ENCODE measurements around the gene HOXA3. TPM values are rescaled to one million over a fixed set of nuclear protein-coding genes. Genes with fewer than 3 reads are reported as not detected.
A peak's percentile ranks its signal among the peaks of the same experiment; 100 is the strongest.

The HOXA3 gene
- total RNA-seq, 1 experiment from 2014 or later, result 8.6 TPM

- DNase-seq (ENCODE audit: low read depth), result peak; percentile 71
These were observed 4.1 kb upstream of the HOXA3 start, which contains the start of gene HOXA7 for GRCh38 chr7:27156508-27156898. TSS of gene HOXA7 (minus strand) at chr7:27156675. CDS start at chr7:27156545, 130 bp downstream.

DNA sequence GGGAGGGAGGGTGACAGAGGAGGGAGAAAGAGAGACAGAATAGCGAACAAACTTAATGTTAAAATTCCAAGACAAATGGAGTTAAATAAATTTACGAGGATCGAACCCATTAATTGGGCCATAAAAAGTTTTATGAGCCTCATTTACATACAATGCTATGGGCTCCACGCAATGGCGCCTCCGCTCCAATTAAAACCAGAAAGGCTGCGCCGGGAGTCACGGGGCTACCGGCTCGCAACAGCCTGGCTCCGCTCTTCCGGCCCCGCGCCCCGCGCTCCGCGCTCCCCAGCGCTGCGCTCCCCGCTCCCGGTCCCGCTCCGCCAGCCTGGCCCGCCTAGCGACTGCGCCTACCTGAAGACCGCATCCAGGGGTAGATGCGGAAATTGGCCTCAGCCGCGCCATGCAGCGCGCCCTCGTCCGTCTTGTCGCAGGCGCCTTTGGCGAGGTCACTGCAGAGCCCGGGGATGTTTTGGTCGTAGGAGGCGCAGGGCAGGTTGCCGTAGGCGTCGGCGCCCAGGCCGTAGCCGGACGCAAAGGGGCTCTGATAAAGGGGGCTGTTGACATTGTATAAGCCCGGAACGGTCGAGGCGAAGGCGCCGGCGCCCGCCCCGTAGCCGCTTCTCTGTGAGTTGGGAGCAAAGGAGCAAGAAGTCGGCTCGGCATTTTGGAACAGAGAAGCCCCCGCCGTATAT, 3.6 kb upstream of the HOXA3 start:
- DNase-seq (ENCODE audit: low read depth), result peak; percentile 55

GRCh38 chr7:27154901-27155815, 2.8 kb upstream of the HOXA3 start:
- DNase-seq (ENCODE audit: low read depth), result no peak

DNA sequence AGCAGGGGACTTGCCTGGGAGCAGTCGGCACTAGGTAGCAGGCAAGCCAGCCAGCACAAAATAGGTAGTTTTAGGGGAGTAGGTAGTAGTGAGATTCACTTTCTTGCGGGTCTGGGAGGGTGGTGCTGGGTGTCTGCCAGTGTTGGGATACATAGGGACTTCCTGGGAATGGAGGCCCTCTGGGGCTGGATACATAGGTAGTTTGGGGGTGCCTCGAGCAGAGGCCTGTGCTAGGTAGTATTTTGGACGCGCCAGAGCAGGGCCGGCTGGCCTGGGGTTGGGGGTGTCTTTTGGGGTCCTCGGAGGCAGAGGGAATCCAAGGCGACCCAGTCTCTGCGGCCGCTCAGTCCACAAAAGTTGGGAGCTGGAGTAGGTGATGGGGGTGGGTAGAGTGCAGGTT, 2.0 kb upstream of the HOXA3 start:
- no peak for DNase-seq (ENCODE audit: low read depth)

DNA sequence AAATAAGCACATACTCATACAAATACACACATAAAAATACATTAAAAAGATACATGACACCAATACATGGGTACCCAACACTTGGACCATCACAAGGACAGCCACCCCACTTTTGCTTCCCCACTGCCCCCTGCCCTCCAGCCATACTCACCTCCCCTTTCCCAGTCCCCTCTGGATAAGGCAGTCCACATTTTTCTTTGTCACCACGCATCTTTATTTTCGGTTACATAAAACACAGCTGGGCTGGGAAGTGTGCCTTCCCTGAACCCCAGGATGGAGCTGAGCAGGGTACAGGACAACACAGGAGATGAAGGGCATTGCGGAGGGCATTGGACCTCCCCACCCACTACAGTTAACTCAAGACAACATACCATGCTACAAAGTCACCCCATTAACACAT, 1.1 kb upstream of the HOXA3 start:
- DNase-seq (ENCODE audit: low read depth), result no peak

DNA sequence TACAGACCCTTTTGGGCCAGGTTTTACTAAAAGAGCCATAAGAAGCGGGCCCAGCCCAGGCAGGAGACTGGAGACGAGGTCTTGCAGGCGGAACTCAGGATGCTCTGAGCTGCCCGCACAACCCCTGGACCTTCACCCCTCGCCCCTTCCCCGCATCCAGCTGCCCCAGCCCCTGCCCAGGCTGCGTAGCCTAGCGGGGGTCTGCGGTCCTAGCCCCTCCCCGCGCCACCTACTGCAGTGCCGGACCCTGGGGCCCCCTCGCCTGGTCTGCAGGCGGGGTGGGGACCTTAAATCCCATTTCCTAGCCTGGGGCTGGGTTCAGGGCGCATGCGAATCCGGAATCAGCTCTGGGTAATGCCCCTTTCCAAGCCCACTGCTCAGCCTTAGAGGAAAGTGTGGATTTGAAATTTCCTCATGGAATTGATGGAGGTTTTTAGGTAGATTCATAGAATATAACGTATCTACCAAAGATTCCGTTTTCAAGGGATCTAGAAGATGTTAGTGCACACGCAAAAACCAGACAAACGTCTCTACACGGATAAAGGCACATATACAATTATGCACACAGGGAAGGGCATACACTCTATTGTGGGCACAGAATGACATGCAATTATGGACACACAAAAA, 546 bp upstream of the HOXA3 start:
- DNase-seq (ENCODE audit: low read depth), result no peak

- DNase-seq (ENCODE audit: low read depth), result peak; percentile 18
These were observed 947 bp downstream of the HOXA3 start for GRCh38 chr7:27151341-27151930.

DNA sequence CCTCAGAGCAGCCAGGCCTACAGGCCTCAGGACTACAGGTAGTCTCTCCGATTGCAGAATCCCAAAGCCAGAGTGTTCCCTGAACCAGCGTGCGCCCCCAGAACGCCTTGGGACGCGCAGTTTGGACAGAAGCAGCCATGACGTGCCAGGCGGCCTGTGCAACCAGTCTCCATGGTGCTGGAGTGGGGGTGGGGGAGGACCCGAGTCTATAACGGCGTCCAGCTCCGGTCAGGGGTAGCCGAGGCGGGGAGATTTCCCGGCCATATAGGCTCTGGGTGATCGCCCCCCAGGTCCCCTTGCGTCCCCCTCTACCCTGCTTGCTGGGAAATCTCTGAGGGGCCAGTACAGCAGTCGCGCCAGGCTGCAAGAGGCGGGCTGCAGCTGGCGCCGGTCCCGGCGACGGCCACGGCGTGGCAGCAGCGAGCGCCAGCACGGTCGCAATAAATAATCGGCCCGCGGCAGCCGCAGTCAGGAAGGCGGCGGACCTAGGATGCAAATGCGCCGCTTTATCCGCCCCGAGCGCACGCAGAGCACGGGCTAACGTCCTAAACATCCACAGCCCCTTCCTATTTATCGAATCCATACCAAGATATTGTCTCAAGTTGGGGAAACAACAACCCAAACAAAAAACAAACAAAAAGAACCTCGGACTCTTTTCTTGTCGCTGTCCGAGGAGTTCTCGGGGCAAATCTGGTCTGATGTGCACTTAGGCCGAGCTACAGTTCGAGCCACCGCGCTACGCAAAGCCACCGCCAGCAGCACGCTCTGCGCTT, 1.6 kb downstream of the HOXA3 start:
- peak; percentile 78 for DNase-seq (ENCODE audit: low read depth)

DNA sequence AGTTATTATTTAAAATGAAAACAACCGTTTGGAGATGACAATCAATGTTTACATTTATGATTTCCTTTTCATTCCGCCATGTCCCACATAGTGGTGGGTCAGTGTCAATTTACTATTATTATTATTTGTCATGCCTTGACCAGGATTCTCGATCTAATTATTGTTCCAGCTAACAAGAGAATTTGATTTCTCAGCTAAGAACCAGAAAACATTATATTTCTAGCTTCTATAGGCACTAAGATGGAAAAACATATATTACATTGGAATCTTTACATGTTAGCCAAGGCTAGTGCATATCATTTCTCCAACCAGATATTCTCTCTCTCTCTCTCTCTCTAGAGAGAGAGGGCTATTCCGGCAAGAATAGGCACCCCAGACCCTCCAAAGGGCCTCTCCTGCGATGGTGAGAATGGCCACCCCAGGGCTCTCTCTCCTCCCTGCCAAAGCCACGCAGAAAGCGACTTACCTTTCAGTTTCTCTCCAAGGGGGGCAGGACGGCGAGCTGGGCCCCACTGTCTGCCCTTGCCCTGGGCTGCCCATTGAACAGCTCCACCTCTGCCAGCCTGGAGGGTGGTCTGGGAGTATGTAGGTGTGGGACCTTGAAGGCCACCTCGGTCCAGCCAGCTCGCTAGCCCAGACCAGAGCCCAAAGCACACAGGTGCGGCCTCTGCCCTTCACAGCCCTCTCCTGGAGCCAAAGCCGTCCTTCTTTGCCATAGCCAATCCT, 2.4 kb downstream of the HOXA3 start:
- peak; percentile 45 for DNase-seq (ENCODE audit: low read depth)

- DNase-seq (ENCODE audit: low read depth), result peak; percentile 72
These were observed 3.4 kb downstream of the HOXA3 start for GRCh38 chr7:27148756-27149641.

DNA sequence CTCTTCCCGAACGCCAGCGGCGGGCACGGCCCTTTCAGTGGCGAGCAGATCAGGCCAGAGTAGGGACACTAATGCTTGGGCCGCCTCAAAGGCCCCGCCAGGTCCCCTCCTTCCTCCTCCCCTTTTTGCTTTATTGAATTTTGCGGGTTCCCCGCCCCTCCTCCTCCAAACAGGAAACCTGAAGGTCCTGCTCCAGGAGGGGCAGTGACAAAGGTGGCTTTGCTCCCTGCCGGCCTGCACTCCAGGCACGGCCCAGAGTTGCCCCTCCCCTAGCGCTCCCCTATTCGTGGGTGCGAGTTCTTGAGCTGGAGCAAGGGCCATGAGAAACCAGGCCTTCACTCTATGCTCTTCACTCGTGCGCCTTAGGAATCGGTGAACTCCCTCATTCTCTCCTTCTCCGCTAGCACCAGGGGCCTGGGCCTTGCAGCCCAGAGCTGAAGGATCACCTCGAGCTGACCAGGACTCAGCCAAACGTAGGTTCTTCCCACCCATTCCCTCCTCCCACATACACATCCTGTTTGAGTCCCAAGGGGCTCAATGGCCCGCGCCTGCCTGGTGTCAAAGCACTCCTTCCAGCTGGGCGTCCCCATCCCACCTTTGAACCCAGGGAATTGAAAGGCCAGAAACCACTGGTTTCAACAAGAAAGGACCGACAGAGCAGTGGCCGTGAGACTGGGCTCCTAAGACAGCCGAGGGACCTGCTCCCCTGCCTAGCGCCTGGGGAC, 4.2 kb downstream of the HOXA3 start:
- peak; percentile 55 for DNase-seq (ENCODE audit: low read depth)

DNA sequence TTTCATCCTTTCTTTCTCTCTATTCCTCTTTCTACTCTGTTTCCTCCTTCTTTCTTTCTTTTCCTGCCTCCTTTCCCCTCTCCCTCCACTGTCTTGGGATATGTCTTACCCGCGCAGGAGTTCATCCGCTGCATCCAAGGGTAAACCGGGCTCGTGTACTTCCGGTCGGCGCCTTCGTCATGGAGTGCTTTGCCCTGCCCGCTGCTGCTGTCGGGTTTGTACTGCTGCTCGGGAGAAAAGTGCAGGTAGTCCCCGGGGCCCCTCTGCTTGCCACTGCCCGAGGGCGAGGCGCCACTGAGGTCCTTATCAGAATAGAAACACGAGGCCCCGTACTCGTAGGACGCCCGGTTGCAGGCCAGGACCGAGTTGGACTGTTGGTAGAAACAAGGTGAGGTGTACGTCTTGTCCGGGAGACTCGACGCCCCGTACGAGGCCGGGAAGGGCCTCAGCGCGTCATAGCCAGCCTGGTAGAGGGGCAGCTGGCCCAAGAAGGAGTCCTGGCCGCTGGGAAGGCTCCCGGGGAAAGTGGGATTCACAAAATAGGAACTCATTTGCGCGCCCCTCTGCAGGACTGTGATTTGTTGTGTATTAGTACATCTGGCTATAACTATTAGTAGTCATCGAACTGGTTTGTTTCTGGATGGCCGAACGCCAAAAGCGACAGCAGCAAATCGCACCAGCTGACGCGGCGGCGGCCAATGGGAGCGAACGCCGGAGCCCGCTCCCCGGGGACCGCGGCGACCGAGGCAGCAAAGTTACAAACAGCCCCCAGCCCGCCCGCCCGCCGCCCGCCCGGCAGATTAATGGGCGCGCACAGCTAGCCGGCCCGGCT, 5.0 kb downstream of the HOXA3 start, which contains the start of gene HOXA6:
HOXA6 (minus strand) TSS at position 576 of the 832 bp plus-strand sequence; CDS start at position 551, 25 bp downstream.
- DNase-seq (ENCODE audit: low read depth), result no peak

- no peak for DNase-seq (ENCODE audit: low read depth)
These were observed 5.7 kb downstream of the HOXA3 start for GRCh38 chr7:27146491-27147198.

GRCh38 chr7:27145914-27146412, 6.4 kb downstream of the HOXA3 start:
- no peak for DNase-seq (ENCODE audit: low read depth)

- DNase-seq (ENCODE audit: low read depth), result no peak
These were observed 7.0 kb downstream of the HOXA3 start for GRCh38 chr7:27145165-27145913.

DNA sequence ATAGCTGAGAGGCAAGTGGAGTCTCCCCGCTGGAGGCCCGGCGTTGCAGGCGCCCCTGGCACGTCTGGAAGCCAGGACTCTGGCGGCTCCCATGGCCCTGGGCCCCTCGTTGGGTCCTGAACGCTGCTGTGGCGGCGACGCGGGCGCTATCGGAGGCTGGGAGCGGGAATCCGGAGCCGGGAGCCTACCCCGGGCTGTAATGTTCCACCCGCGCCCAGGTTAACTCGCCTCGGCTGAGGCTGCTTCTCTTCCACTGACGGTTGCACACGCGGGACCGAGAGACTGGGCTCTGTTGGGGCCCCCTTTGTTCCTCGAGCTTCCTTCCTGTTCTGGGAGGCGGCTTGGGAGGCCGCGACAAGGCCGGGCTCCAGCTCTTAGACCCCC, 7.6 kb downstream of the HOXA3 start:
- DNase-seq (ENCODE audit: low read depth), result no peak

All from M059J (cell line).